ENCODE data around the gene UBTD1.
"Not testable (repeated sequence)": the region's sequence is repeated elsewhere in the genome, so short reads cannot be mapped to it uniquely, and the experiment has no call there.

The UBTD1 gene

DNA sequence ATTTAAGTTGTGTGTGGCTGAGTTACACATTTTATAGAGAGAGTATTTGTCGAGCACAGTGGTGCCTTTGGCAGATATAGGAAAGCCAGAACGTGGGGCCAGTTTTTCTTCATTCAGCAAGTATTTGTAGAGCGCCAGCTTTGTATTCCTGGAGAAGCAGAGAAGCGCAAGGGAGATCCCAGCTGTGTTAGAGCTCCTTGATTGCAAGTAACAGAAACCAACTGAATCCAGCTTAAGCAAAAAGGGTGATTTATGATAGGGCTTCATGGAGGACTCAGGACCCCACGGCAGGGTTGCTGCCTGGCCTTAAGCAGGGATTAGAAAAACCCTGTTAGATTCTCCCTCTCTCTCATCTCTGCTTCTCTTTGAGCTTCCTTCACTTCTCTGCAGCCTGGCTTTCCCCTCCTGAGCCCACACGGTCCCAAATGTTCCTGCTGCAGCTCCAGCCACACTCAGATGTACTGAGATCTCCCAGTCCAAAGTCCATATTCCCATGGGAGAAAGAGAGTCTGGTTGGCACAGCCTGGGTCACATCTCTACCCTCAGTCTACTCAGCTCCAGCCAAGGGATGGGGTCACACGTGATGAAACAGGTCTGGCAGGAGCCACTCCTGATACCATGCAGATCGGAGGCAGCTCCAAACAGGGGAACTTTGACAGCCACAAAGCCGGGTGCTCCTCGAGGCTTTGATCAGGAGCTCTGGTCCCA lies 16.7 kb downstream of the UBTD1 start:
- DNase-seq (ENCODE audit: low read depth): no peak

DNA sequence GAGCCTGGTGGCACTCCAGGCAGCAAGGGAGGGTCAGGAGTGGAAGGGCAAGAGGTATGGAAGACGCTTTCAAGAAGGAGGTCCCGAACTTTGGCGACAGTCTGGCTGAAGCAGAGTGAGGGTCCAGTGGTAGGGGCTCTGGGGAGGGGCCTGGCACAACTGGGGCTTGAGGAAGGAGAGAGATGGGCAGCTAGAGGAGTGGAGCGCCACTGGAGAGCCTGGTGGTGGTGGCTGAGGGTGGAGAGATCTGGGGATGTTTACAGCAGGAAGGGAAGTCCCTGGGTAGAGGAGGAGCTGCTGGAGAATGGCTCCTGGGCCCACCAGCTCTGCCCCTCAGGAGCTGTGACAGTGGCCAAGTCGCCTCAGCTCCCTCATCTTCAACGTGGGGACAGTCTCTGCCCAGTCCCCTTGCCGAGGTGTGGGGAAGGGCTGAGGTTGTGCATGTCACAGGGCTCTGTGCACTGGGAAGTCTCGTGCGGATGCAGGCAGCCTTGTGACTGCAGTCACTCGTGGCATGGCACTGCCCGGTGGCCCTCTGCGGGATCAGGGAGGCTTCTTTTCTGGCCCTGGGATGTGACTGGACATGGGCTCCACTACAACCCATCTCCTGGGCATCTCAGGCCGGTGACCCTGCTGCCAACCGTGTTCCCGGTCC lies 18.5 kb downstream of the UBTD1 start:
- no peak for DNase-seq (ENCODE audit: low read depth)

DNA sequence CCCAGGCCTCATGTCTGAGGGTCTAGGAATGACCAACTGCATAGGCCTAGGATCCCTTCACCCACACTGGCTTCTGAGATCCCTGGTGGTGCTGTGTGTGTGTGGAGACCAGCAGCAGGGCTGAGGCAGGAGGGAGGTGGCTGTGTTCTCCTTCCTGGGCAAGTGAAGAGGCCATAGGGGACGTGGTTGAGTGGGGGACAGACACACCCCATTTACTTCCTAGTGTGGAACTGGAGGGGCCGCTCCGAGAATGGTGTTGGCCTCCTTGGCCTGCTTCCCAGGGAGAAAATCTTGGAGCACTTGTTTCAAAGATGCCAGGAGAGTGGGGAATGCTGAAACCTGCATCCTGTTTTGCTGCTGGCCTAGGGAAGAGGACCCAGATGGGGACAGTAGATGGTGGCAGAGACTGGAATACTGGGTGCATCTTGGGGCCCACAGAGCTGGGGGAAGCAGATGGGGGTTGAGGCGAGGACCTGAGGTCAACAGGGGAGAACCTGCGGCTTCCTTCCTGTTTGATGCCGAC lies 19.1 kb downstream of the UBTD1 start:
- DNase-seq (ENCODE audit: low read depth): no peak

DNA sequence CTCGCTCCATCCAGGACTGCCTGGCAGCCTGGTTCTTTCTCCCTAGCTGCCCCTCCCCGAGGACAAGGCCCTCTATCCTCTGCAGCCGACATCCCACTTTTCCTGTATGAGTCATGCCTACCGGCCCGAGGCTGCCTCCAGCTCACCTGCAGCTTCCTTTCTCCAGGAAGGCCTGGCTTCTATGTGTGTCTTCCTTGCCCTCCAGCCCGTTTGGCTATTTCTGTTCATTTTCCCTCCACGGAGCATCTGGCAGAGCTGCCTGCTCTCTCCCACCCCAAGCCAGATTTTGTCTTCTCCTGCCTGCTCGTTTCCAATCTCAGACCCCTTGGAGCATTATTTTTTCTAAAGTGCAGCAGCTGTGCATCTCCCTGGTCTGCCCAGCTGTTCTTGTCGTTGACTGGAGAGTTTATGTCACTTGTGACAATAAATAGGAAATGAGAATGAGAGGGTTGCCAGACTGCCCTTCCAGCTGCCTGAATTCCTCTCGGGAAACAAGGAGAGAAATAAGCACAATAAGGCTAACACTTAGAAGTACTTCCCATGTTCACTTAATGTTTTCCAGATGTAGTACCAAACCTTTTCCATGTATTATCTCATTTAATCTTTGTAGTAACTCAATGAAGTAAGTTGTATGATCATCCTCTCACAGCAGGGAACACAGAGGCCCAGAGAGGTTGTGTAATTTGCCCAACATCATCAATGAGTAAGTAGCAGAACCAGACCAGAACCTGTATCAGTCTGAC lies 19.7 kb downstream of the UBTD1 start:
- DNase-seq (ENCODE audit: low read depth): no peak

DNA sequence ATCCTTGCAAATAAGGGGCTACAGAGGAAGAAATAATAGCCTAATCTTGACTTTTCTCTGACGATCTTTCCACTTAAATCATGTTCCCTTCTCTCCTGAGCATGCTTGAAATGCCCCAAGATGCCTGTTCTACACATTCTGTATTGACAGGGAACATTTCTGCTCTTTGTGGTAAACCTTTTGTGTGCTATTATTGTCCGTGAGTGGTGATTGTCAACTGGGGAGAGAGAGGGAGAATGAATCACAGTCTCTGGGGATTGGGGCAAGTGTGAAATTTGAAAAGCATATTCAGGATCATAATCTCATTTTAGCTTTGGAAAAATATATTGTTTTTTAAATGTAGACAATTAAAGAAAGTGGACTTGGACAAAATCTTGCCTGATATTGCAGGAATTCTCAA lies 20.6 kb downstream of the UBTD1 start:
- no peak for DNase-seq (ENCODE audit: low read depth)

DNA sequence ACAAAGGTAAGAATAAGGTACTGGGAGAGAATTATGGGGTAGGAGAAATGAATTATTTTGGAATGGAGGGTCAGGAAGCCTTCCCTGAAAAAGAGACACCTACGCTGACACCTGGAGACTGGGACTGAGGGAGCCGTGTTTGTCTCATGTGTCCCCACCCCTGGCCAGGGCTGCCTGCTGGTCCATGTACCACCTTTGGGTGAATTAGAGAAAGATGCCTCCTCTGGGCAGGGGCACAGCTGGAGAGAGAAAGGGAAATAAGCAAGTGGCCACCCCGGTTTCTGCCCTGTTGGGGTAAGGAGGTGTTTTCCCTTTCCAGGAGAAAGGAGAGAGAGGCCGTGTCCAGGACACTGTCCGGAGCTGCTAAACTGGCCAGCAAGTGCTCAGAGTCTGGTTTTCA lies 21.8 kb downstream of the UBTD1 start:
- DNase-seq (ENCODE audit: low read depth): no peak

DNA sequence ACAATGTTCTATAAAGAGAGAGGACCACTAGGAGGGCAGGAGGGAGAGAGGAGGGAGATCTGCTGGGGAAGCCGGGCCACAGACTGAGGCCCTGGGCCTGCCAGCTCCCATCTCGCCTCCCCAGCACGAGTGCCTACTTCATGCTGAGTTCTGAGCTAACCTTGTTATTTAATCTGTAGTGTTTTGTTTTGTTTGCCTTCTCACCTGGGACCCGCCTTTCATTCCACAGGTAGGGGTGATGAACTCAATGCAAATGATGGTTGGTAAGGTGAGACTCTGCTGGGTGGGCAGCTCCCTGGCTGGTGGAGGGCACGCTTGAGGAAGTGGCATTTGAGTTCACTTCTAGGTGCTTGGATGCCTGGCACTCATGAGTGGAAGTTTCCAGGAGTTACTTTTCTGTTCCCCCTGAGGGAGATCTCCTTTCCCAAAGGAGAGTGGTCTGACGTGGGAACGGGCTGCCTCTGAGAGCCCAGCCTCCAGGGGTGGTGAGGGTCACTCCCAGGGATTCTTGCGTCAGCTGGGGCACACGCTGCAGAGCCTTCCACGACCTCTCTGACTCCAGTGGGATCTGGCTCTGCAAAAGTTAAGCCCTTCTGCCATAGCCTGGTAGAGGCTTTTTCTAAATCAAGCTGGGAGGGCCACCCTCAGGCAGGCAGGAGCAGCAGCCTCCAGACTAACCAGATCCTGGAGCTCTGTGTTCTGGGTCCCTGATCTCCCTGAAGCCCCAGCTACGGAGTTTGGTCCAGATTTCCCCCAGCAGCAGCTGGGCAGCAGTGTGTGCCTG lies 22.4 kb downstream of the UBTD1 start:
- DNase-seq (ENCODE audit: low read depth): no peak

DNA sequence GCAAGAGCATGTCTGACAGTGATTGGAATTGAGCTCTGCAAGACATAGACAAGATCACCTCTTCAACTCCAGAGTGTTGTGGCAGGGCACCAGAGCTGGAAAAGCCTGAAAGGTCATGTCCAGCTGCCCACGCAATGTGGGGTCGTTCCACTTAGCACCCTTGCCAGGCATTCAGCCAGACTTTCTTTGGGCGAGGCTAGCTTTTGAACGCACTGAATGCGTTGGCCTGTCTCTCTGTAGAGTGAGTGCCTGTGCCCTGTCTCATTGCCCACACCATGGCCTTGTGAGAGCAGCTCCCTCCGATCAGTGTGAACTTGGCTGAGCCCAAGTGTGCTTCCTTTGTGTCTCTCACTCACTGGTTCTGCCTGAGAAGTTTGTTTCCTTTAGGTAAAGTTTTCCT lies 23.3 kb downstream of the UBTD1 start:
- DNase-seq (ENCODE audit: low read depth): no peak

DNA sequence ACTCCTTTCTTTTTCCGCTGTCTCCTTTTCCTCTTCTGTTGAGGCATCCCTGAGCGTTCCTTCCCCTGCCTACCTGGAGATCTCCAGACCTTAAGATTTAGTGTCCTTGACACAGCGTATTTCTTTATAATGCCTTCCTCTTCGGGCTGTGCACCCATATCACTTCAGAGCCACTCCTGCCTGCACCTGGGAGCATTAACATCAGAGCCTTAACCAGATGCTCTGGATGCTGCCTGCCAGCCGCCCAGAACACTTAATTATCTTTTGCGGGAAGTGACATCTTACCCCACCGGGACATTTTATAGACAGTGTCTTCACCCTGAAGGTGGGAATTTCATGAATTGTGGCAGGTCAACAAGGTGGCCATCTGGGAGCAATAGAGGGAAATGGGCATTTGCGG lies 24.2 kb downstream of the UBTD1 start:
- no peak for DNase-seq (ENCODE audit: low read depth)

DNA sequence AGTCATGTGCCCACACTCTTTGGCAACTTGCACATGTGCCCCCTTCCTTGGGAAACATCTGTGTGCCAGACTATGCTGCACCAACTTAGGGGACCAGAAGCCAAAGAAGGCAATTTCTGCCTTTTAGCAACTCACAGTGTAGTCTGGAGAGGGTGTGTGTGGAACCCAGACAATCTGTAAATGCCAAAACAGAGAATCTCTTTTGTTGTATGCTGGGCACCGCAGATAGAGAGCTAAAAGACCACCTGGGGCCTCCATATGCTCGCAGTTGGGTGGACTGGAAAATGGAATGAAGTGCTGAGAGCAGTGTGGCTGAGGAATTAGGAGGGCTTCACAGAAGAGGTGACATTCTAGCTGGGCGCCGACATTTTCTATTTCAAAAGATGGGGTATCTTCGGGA lies 26.4 kb downstream of the UBTD1 start:
- no peak for DNase-seq (ENCODE audit: low read depth)

DNA sequence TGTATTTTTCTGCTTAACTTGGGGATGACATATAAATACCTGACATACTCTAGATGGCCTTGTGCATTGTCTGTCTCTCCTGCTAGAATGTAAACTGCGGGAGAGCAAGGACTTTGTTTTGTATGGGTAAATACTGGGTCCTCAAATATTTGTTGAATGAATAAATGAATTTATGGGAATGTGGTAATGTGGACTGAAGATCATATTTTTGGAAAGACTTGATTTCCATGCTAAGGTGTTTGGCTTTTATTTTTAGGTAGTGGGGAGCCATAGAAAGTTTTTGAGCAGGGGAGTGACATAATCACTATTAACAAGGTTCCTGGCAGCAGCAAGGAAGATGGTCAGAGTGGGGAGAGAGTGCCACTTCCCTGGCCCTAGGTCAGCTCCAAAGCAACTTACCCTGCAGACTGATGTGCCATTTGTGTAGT lies 27.0 kb downstream of the UBTD1 start:
- no peak for DNase-seq (ENCODE audit: low read depth)

DNA sequence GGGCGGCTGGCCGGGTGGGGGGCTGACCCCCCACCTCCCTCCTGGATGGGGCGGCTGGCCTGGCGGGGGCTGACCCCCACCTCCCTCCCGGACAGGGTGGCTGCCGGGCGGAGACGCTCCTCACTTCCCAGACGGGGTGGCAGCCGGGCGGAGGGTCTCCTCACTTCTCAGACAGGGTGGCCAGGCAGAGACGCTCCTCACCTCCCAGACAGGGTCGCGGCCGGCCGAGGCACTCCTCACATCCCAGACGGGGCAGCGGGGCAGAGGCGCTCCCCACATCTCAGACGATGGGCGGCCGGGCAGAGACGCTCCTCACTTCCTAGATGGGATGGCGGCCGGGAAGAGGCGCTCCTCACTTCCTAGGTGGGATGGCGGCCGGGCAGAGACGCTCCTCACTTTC lies 30.2 kb downstream of the UBTD1 start:
- DNase-seq (ENCODE audit: low read depth): not testable (repeated sequence)

DNA sequence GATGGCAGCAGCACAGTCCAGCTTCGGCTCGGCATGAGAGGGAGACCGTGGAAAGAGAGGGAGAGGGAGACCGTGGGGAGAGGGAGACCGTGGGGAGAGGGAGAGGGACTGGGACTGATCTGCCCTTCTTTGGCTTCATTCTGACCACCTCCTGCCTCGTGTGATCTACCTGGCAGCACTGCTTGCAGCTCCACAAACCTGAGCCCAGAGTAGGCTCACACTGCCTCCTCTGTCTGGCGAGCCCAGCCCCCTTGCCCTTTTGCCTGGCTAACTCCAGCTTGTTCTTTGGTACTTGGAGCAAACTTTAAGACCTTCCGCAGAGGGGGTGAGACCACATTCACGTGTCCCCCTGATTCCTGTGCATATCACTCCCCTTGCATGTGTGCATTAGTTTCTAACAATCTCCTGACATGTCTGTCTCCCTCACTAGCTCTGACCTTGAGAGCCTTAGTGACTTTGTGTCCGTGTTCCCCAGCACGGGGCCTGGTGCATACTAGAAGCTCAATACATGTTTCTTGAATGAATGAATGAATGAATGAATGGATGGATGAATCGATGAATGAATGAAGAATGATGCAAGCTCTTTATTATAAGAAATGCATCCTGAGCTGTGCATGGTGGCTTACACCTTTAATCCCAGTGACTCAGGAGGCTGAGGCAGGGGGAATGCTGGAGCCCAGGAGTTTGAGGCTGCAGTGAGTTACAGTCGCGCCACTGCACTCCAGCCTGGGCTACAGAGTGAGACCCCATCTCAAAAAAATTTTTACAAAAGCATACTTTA lies 31.2 kb downstream of the UBTD1 start:
- DNase-seq (ENCODE audit: low read depth): no peak

DNA sequence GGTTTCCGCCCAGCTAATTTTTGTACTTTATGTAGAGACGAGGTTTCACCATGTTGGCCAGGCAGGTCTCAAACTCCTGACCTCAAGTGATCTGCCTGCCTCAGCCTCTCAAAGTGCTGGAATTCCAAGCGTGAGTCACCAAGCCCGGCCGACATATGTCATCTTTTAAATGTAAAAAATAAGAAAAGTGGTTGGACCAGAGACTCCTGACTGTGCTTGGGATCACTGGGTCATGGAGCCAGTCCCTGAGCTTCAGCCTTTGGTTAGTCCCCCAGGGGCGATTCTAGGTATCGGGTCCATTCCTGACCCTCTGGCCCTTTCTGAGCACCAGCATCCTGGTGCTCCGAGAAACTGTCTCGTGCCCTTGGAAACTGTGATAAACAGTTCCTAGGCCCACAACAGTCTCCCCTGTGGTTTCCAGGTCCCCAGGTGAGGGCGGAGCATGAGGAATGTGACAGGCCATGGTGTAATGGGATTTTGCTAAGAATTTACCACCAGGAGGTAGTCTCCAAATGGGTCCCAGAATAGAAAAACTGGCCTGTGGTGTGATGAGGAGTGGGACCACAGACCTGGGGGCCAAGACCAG lies 32.8 kb downstream of the UBTD1 start:
- no peak for DNase-seq (ENCODE audit: low read depth)

DNA sequence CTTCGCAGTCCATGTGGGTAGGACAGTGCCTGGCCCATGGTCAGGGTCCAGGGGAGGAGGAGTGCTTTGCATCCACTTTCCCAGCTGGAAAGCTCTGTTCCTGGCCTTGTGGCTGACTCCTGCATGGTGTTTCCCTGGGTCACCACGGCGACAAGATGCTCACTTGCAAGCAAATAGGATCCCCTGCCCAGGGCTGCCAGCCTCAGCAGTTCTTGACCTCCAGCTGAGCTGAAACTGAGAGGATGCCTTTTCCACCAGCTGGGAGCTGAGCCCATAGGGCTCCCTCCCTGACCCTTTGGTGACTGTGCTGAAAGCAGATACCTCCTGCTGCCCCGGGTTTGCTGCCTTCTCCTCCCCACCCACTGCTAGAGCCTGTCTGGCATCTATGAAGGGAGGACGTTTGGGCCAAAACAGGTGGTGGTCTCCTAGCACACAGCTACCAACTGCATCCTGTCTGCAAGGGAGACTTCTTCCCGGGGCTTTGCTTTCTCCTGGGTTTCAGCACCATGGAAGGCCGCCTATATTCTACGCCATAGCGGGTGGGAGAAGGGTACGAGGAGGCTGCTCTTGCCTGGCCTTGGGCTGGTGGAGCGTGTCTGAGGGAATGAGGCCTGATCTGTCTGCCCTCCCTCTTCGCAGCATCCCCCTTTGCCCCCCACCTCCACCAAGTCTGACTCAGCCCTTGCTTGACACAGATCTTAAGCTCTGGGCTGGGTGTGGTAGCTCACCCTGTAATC lies 34.4 kb downstream of the UBTD1 start:
- no peak for DNase-seq (ENCODE audit: low read depth)

DNA sequence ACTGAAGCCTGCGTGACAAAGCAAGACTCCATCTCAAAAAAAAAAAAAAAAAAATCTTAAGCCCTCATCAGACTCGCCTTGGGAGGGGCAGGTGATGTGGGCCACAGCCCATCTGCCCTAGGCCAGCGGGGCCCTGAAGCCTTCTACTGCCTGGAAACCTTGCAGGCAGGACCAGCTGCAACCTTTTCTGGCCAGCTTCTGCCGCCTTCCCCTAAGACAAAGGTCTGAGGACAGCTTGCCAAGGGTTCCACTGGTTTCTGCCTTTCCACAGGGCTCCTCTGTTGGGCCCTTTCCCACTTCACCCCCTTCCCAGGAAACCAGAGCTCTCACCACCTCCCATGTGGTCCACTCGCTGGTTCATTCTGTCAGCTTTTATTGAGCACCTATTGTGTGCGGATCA lies 35.2 kb downstream of the UBTD1 start:
- no peak for DNase-seq (ENCODE audit: low read depth)

DNA sequence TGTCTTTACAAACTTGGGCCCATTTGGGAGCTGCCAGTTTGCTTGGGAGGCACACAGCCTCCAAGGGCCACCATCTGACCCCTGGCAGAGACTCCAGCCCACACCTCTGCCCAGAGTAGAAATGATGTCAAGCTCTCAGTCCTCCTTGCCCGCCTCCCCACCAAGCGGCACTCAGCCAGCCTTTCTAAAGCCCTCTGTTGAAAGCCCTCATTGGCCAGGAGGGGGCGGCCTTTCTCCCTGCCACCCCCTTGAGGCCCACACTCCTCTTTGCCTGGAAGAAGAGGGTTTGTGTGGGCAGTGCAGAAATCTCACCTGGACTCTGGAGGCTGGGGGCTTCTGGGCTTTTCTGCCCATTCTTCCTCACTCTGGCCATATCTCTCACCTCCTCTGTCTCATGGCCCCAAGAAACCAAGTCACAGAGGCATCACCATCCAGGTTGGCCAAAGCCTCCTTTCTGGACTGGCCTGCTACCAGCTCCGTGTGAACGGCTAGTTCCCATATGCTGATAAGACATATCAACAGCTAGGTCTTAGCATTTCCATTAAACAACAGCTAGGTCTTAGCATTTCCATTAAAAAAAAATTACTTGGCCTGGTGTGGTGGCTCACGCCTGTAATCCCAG lies 36.1 kb downstream of the UBTD1 start:
- DNase-seq (ENCODE audit: low read depth): no peak

DNA sequence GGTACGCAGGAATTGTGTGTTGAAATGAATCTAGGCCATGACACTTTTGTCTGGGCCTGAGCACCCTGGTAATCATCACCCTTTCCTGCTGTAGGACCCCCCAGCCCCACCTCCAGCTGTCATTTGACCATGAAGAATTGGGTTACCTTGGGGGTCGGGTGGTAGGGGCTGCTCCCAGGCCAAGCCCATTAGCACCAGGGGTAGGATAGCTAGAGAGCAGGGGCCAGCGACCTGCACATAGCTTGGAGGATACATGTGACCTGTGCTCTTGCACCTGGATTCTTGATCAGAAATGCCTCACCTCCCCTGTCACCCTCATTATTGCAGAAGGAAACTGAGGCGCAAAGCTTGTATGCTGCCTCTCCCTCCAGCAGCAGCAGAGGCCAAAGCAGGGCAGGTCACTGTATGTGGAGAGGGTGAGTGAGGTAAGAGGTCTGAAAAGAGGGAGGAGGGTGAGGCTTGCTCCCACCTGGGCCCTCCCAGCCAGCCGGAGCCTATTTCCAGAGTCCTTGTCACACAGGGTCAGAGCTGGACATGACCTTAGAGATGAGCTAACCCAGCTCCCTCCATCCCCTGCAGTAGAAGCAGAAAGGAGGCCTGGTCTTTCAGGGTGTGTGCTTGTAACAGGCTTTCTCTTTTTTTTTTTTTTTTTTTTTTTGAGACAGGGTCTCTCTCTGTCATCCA lies 38.6 kb downstream of the UBTD1 start:
- DNase-seq (ENCODE audit: low read depth): no peak

DNA sequence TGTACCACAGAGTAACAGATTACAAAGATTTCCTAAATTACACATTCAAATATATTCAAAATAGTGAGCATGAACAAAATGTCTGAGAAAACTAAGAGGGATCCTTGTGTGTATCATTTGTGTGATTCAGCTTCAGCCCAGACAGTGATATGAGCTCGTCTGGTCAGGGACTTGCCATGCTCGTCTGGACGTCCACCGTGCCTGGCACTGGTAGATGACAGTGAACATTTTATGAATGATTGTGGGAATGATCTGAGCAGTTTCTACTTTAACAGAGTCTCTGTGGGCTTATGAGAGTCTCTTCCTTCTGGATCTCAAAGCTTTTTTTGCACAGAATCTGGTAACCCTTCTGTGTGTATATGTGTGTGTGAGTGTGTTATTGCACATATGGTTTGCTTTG lies 39.7 kb downstream of the UBTD1 start:
- DNase-seq (ENCODE audit: low read depth): no peak
